NCI-H2029 (cell line): ENCODE measurements around the gene COBLL1.
"Not testable (repeated sequence)": the region's sequence is repeated elsewhere in the genome, so short reads cannot be mapped to it uniquely, and the experiment has no call there.

ENCODE experiments used
- DNase-seq: peaks from one replicate; lab custom pipeline; 2025; lab: John Stamatoyannopoulos, UW

The COBLL1 gene, protein sequence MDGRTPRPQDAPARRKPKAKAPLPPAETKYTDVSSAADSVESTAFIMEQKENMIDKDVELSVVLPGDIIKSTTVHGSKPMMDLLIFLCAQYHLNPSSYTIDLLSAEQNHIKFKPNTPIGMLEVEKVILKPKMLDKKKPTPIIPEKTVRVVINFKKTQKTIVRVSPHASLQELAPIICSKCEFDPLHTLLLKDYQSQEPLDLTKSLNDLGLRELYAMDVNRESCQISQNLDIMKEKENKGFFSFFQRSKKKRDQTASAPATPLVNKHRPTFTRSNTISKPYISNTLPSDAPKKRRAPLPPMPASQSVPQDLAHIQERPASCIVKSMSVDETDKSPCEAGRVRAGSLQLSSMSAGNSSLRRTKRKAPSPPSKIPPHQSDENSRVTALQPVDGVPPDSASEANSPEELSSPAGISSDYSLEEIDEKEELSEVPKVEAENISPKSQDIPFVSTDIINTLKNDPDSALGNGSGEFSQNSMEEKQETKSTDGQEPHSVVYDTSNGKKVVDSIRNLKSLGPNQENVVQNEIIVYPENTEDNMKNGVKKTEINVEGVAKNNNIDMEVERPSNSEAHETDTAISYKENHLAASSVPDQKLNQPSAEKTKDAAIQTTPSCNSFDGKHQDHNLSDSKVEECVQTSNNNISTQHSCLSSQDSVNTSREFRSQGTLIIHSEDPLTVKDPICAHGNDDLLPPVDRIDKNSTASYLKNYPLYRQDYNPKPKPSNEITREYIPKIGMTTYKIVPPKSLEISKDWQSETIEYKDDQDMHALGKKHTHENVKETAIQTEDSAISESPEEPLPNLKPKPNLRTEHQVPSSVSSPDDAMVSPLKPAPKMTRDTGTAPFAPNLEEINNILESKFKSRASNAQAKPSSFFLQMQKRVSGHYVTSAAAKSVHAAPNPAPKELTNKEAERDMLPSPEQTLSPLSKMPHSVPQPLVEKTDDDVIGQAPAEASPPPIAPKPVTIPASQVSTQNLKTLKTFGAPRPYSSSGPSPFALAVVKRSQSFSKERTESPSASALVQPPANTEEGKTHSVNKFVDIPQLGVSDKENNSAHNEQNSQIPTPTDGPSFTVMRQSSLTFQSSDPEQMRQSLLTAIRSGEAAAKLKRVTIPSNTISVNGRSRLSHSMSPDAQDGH

DNA sequence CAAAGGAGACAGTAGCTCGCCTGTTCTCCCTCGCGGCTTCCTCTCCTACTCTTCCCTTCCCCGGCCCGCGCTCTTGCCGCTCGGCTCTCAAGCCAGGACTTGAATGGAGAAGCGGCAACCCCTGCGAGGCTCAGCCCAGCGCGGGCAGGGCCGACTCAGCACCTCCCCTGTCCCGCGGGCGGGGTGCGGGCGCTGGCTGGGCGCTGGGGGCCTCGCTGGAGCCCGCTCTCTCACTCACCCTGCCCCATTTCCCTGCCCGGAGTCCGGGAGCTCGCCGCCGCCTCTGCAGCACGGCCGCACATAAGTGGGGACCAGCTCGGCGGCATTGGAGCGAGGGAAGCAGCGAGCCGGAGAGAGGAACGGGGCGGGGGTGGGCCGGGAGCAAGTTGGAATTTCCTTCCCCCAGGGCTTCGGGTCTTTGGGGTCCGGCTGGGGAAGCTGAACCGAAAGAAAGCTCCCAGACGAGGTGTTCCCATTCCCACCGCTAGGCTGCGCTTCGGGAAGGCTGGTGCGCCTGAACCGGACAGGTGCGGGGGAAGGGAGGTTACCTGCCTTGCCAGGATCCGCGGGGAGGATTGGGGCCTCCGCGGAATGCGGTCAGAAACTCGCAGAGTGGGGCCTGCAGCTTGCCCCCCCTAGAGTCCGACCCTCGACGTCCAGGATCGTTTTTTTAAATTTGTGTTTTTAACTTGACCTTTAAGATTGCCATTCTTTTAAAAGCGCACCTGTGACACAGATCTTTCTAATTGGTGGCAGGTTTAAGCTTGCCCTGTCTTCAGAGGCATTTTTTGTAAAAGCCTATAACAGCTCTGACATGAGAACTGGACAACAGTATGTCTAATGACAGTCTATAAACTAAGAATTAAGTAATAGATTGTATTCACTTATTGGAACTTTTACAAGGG is at the start of gene COBLL1:
COBLL1 (minus strand) TSS at position 105 of the 905 bp plus-strand sequence. CDS start 627 bp downstream, outside the sequence.
- DNase-seq = peak; percentile 77

DNA sequence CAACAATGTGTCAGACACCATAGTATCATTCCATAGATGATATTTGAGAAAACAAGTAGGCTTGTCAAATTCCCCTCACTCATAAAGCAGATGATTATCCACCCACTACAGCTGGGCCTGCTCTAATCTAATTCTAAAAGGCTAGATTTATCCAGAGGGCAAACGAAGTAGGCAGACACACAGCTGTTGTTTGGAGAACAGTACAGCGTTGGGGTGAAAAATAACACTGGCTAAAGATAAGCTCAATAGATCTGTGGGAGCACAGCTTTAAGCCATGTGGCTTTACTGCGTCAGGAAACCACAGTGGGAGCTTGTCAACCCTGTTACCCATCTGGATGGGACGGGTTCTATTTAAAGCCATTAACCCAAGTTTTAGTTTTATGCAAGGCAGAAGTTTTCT is 48.9 kb upstream of the COBLL1 start:
- DNase-seq = no peak

DNA sequence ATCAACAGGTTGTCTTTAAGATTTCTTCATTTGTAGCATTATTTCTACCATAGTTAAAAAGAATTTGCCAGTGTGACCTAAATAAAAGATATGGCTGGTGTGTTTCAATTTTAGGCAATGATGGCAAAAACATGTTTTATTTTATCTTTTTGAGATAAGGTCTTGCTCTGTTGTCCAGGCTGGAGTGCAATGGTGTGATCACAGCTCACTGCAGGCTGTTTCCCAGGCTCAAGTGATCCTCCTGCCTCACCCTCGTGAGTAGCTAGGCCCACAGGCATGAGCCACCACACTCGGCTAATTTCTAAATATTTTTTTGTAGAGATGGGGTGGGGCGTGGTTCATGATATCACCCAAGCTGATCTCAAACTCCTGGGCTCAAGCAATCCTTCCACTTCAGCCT is 47.0 kb upstream of the COBLL1 start:
- DNase-seq = no peak

DNA sequence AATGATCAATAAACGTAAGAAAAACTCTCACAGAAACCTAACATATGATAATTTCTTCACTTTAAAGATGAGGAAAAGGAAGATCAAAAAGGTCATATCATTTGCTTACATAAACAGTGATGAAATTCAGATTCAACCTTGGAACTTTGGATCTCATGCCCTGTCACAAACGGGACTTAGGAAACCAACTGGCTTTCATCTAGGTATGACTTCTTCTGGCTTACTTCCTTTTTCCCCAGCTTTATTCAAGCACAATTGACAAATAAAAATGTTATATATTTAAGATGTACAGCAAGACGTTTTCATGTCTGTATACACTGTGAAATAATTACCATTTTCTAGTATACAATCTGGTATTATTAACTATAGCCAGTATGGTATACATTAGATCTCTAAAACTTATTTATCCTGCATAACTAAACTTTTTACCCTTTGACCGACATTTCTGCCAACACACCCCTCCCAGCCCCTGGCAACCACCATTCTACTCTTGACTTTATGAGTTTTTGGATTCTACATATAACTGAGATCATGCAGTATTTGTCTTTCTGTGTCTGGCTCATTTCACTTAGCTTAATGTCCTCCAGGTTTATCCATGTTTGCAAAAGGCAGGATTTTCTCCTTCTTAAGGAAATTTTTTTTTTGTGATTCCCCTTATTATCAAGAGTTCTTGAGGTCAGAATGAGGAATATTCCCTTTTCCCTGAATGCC is 46.0 kb upstream of the COBLL1 start:
- no peak for DNase-seq

DNA sequence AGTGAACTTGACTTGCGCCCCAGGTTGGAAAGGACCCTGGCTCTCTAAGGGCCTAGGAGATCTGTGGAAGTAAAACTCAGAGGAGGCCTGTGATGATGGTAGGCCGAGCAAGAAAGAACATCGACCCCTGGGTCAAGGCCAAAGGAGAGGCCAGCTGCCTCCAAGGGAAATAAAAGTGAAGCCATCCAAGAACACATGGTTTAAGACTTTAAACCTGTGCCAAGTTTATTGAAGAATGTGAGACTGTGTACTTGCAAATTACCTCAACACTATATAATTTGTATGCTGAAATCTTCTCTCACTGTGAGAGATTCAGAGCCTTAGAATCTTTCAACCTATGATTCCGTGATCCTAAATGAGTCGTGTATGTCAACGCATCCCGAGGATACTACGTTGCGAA is 40.7 kb upstream of the COBLL1 start:
- DNase-seq = no peak

DNA sequence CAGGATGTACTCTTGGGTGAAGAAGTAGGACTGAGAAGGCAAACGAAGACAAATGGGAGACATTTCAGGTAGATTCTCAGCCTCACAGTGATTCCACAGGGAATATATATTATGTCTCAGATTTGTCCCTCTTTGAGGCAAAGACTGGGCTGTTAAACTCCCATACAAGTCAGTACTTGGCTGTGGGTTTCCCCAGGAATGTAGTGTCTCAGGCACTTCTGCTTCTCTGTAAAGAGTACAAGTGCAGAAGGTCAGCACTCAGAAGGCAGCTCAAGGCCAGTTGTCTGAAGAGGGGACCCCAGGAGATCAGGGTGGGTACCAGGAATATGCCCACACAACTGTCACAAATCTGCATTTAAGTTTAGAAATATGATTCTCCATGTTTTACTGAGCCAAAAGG is 39.9 kb upstream of the COBLL1 start:
- DNase-seq = no peak

DNA sequence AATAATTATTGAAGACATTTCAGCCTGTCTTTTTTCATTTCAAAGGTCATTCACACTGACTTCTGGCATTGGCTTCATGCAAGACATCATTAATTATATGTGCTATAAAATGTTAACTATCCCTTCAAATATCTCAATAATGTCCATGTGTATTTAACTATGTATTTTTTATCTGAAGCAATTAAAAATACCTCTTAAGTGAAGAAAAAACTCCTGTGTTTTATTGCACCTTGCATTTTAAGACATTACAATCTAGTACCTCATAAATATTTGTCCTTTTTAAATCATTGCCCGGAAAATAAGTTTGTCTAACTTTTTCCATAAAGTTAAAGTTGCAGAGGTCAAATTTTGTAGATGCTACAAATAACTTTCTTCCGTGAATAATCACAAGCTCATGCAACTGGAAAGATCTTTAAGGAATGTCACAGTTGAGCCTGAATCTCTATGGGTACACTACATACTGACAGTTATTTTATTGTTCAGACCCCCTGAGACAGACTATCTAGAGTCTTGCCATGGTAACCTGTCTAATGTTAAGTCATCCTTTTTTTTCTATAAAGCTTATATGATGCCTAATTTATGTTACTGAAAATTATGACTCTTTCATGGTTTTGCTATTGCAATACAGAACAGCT is 38.4 kb upstream of the COBLL1 start:
- no peak for DNase-seq

DNA sequence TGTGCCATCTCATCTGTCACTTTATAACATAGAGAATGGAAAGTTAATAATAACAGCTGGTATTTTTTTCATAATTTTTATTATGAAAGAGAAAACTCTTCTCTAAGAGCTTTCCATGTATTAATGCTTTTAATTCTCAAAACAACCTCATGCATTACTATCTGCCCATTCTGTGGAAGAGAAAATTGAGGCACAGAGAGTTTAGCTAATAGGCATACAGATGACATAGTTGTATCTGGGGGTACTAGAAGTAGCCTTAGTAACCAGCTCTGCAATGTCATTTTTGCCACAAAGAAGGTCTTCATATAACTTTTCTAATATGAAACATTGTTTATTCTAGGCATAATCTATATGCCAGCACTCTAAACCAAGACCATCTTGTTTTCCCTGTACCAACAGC is 36.3 kb upstream of the COBLL1 start:
- DNase-seq = no peak

DNA sequence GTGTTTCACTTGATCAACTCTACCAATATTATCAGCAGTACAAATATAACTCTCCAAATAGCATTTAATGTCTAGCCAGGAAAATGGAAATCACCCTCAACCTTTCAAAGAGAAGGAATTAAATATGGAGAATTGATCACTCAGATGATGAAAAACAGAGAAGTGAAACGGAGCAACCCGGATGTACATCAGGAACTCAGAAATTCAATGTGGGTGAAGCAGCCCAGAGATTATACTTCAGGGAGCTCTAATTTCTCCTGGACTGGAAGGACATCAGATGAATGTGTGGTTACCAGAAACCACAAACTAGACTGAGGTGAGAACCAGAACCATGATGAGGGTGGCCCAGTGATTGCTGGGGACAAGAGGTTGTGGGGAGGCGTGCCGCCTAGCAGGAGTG is 35.5 kb upstream of the COBLL1 start:
- no peak for DNase-seq

DNA sequence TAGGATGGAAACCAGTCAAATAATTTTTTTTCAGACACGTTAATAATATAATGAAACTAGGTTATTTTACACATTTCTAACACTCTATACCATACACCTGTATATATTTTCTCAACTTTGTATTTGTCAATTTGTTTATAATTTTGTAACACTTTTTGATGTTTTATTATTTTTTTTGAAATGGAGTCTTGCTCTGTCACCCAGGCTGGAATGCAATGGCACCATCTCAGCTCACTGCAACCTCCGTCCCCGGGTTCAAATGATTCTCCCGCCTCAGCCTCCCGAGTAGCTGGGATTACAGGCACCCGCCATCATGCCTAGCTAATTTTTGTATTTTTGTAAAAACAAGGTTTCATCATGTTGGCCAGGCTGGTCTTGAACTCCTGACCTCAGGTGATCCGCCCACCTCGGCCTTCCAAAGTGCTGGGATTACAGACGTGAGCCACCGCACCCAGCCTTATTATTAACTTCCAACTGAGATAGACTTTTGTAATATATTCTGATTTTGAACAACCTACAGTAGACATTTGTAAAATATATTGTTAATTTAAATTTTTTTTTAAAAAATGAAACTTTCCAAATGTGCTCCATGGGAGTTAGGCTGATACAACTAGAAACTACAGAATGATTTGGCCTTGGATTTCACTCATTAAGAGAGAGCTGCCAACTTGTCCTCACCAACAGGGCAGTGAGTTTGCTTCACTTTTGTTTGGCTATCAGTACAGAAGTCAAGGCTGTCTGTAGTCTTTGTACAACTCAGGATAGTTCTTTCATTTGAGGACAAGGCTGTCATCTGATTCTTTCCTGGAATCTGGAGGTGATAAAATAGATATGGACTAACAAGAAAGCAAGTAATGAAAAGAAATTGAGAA is 33.9 kb upstream of the COBLL1 start:
- no peak for DNase-seq

DNA sequence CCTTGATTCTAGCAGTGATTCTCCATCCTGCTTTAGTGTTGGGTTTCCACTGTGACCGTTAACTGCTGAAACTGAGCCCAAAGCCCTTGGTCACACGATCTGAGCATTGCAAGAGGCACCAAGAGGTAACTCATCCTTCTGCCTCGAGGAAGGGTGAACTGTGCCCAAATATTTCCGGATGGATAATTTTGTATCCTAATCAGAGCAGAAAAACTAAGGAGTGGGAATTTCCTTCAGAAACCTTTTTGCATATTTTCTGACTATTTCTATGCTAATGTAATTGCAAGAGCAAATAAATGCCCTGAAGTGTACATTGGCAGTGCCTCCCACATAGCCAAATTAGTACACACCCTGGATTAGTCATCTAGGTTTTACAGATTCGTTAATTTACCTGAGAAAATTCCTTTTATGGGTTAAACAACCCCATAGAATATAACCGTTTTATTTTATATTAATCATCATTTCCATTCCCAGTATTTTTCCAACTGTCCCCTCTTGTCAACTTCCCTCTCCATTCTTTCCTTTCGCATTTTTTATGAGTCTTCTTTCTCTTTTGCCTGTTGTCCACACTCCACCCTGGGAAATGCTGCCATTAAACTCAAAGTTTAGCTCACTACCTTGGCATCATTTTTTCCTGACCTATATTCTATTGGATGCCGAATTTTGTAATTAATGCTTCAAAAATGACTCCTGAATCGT is 31.7 kb upstream of the COBLL1 start:
- DNase-seq = no peak

DNA sequence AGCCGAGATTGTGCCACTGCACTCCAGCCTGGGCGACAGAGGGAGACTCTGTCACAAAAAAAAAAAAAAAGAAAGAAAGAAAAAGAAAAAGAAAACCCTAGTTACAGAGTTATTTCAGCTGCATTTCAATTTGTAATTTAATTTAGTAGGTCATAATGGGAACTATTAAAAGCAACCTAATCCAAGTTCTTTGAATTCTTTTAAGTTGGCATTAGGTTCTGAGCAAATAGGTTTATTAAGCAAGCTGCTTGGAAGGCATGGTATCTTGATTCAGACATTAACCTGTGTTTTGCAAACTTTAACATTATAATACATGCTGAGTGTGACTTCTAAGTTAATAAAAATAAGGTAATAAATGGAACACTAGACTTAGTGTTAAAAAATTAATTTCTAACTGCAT is 29.8 kb upstream of the COBLL1 start:
- no peak for DNase-seq

DNA sequence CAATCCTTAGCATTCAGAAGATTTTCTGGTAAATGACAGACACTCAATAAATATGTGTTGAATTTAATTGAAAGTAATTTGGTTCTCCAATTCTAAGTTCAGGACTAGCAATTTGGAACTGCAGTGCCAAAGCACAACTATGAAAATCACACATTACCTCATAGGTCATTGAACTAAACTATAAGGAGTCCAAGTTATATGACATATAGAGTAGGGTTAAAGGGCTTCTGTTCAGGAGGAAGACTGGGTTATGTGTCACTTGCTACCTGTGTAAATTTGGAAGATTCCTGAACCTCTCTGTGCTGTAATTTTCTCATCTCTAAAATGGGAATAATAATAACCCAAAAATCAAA is 27.8 kb upstream of the COBLL1 start:
- DNase-seq = no peak

DNA sequence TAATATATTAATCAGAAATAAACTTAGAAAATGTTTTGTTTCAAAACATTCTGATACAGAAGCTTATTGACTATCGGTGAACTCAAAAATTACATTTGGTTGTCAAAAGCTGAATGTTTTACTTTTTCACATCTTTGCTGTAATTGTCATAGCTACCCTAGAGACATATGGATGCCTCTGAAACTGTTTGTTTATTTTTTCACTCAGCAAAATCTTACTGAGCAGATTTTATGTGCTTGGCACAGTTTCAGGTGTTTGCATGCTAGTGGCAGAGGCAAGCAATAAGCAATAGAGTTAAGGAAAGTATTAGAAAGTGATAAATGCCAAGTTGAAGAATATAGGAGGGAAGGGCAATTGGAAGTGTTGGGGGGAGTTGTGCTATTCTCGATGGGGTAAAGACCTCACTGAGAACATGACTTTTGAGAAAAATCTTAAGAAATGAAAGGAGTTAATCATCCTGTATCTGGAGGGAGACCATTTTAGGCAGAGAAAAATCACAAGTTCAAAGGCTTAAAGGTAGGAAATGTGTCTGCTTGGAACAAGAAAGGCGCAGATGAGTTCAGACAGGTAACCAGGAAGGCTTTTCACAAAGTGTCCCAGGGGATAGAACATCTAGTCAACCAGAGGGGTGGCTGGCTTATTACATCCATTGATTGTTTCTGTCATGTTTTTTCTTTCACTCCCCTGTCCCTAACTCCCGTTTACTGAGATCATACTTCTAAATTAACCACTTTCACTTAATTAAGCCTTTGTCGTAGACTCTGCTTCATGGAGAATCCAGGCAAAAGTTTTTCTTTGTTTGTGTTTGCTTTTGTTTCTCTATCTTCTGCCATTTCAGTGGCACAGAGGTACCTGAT is 27.2 kb upstream of the COBLL1 start:
- no peak for DNase-seq

DNA sequence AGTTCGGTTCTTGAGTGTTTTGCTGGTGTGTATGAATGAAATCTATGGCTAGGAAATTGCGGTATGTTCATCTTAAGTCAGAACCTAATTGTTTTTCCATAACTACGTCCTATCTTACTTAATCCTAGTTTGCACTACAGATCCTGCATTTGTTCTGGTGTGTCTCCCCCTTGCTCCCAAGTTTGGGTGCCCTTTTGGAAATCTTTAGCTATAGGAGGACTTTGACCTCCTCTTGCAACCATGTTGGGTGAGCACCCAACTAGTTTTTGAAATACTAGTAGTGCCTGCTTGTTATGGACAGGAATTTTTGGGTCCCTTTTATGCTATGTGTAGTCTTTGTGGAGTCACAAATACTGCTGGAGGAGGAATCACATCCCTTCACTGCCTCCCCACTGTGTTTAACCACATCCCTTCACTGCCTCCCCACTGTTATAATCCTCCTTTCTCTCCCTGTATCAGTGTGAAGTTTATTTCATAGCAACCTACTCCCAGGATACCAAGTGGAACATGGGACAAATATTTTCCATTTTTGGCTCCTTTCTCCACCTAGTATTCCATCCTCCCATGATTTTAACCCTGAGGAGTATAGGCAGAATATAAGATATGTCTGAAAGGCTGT is 26.3 kb upstream of the COBLL1 start:
- DNase-seq = no peak

DNA sequence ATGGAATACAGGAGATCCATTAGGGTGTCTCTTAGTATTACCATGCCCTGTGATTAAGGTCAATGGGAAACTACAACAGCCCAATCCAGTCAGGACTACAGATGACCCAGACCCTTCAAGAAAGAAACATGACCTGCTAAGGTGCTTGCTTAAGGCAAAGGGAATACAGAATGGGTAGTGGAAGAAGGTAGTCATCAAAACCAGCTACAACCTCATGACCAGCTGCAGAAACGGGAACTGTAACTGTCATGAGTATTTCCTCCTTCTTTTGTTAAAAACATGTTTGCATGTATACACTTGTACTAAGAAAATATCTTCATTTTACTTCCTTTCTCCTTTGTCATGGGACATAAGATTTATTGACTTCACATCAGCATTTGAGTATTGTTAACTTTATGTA is 24.8 kb upstream of the COBLL1 start:
- DNase-seq = not testable (repeated sequence)

DNA sequence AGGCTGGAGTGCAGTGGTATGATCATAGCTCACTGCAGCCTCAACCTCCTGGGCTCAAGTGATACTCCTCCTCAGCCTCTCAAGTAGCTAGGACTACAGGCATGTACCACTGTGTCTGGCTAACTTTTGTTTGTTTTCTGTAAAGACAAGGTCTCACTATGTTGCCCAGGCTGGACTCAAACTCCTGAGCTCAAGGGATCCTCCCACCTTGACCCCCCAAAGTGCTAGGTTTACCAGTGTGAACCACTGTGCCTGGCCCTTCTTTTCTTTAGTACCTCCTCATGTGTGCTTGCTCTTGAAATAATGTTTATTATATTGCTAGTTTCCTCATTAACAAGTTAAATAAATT is 19.0 kb upstream of the COBLL1 start:
- DNase-seq = no peak
